HEK293 (cell line): ENCODE results near the gene TRAF1.

ENCODE experiments used
- KLF1 ChIP-seq: fragments of 450-650 bp; formaldehyde crosslinking; IDR thresholded peaks from 2 replicates; pipeline ENCODE4 v1.5.1; 2016; ENCODE audit warnings: missing biosample characterization, missing genetic modification characterization
- YY1 ChIP-seq: fragments of 450-650 bp; formaldehyde crosslinking; IDR thresholded peaks from 2 replicates; pipeline ENCODE4 v1.5.1; 2018; ENCODE audit warnings: missing biosample characterization, missing genetic modification characterization
- ZBTB44 ChIP-seq: fragments of 450-650 bp; IDR thresholded peaks from 2 replicates; pipeline ENCODE4 v1.5.1; 2018; ENCODE audit warnings: missing biosample characterization, mild to moderate bottlenecking, missing genetic modification characterization
- ZBTB7A ChIP-seq: fragments of 450-650 bp; formaldehyde crosslinking; IDR thresholded peaks from 2 replicates; pipeline ENCODE4 v1.5.1; 2016; ENCODE audit warnings: low read depth, missing biosample characterization, missing genetic modification characterization
- ZNF132 ChIP-seq: fragments of 450-650 bp; formaldehyde crosslinking; IDR thresholded peaks from 2 replicates; pipeline ENCODE4 v1.5.1; 2017; ENCODE audit warnings: missing biosample characterization, missing genetic modification characterization, borderline replicate concordance
- ZNF274 ChIP-seq, 2 experiments: fragments of 200-500 bp in 1 of 2; fragments of 450-650 bp in 1 of 2; sonication (Bioruptor generic) in 1 of 2; formaldehyde crosslinking in 1 of 2; IDR thresholded peaks; 2 replicates each; pipeline versions ENCODE4 v1.5.1 to v1.6.1; 2014 to 2016; ENCODE audit warnings: borderline replicate concordance in 1 of 2, inconsistent platforms in 1 of 2, low read length in 1 of 2, missing biosample characterization in 1 of 2, missing genetic modification characterization in 1 of 2
- ZNF426 ChIP-seq: fragments of 450-650 bp; formaldehyde crosslinking; IDR thresholded peaks from 2 replicates; pipeline ENCODE4 v1.5.1; 2017; ENCODE audit warnings: missing biosample characterization, missing genetic modification characterization, mild to moderate bottlenecking, inconsistent platforms, moderate library complexity
- ZNF830 ChIP-seq: fragments of 450-650 bp; IDR thresholded peaks from 2 replicates; pipeline ENCODE4 v1.5.0; 2018; ENCODE audit warnings: missing biosample characterization, missing genetic modification characterization, low read depth, mild to moderate bottlenecking, moderate library complexity
- TF ChIP-seq, protein P1 (sequence below): fragments of 450-650 bp; formaldehyde crosslinking; IDR thresholded peaks from 2 replicates; pipeline ENCODE4 v1.5.1; 2016; ENCODE audit warnings: missing biosample characterization, missing genetic modification characterization
- TF ChIP-seq, protein P2 (sequence below): fragments of 450-650 bp; formaldehyde crosslinking; IDR thresholded peaks from 2 replicates; pipeline ENCODE4 v1.5.1; 2016; ENCODE audit warnings: missing biosample characterization, missing genetic modification characterization, low read depth
- TF ChIP-seq, protein P3 (sequence below): fragments of 450-650 bp; formaldehyde crosslinking; IDR thresholded peaks from 2 replicates; pipeline ENCODE4 v1.5.1; 2016; ENCODE audit warnings: missing biosample characterization, missing genetic modification characterization

GRCh38 chr9:120928015-120928482 lies 1.5 kb upstream of the TRAF1 start:
- TF ChIP-seq ZNF132 (tag by site-specific recombination) (no peak), ZNF274 (IDR thresholded peaks at IDR 0.05; ENCODE audit: low read length) (no peak), ZNF274 (tag by site-specific recombination; IDR thresholded peaks at IDR 0.05; ENCODE audit: borderline replicate concordance) (no peak), ZBTB44 (tag by site-specific recombination) (no peak), ZBTB7A (no peak), YY1 (tag by site-specific recombination) (no peak), ZNF830 (tag by site-specific recombination) (no peak), ZNF426 (tag by site-specific recombination) (no peak), KLF1 (no peak)
- TF ChIP-seq, protein P1, sequence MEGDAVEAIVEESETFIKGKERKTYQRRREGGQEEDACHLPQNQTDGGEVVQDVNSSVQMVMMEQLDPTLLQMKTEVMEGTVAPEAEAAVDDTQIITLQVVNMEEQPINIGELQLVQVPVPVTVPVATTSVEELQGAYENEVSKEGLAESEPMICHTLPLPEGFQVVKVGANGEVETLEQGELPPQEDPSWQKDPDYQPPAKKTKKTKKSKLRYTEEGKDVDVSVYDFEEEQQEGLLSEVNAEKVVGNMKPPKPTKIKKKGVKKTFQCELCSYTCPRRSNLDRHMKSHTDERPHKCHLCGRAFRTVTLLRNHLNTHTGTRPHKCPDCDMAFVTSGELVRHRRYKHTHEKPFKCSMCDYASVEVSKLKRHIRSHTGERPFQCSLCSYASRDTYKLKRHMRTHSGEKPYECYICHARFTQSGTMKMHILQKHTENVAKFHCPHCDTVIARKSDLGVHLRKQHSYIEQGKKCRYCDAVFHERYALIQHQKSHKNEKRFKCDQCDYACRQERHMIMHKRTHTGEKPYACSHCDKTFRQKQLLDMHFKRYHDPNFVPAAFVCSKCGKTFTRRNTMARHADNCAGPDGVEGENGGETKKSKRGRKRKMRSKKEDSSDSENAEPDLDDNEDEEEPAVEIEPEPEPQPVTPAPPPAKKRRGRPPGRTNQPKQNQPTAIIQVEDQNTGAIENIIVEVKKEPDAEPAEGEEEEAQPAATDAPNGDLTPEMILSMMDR (tag by site-specific recombination): no peak
- TF ChIP-seq, protein P2, sequence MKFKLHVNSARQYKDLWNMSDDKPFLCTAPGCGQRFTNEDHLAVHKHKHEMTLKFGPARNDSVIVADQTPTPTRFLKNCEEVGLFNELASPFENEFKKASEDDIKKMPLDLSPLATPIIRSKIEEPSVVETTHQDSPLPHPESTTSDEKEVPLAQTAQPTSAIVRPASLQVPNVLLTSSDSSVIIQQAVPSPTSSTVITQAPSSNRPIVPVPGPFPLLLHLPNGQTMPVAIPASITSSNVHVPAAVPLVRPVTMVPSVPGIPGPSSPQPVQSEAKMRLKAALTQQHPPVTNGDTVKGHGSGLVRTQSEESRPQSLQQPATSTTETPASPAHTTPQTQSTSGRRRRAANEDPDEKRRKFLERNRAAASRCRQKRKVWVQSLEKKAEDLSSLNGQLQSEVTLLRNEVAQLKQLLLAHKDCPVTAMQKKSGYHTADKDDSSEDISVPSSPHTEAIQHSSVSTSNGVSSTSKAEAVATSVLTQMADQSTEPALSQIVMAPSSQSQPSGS (tag by site-specific recombination): no peak
- TF ChIP-seq, protein P3, sequence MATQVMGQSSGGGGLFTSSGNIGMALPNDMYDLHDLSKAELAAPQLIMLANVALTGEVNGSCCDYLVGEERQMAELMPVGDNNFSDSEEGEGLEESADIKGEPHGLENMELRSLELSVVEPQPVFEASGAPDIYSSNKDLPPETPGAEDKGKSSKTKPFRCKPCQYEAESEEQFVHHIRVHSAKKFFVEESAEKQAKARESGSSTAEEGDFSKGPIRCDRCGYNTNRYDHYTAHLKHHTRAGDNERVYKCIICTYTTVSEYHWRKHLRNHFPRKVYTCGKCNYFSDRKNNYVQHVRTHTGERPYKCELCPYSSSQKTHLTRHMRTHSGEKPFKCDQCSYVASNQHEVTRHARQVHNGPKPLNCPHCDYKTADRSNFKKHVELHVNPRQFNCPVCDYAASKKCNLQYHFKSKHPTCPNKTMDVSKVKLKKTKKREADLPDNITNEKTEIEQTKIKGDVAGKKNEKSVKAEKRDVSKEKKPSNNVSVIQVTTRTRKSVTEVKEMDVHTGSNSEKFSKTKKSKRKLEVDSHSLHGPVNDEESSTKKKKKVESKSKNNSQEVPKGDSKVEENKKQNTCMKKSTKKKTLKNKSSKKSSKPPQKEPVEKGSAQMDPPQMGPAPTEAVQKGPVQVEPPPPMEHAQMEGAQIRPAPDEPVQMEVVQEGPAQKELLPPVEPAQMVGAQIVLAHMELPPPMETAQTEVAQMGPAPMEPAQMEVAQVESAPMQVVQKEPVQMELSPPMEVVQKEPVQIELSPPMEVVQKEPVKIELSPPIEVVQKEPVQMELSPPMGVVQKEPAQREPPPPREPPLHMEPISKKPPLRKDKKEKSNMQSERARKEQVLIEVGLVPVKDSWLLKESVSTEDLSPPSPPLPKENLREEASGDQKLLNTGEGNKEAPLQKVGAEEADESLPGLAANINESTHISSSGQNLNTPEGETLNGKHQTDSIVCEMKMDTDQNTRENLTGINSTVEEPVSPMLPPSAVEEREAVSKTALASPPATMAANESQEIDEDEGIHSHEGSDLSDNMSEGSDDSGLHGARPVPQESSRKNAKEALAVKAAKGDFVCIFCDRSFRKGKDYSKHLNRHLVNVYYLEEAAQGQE (tag by site-specific recombination): no peak
